Ramos (cell line): ENCODE measurements around the gene RNASE12.

ENCODE experiments used
- in situ Hi-C: fragments of 300-500 bp; cut with MboI; formaldehyde crosslinking; loops from one replicate; pipeline ENCODE4 v1.14.3; 2022; ENCODE audit warnings: low sequenced_read_pairs; ENCODE audit not compliant: unreplicated experiment

The RNASE12 gene

DNA sequence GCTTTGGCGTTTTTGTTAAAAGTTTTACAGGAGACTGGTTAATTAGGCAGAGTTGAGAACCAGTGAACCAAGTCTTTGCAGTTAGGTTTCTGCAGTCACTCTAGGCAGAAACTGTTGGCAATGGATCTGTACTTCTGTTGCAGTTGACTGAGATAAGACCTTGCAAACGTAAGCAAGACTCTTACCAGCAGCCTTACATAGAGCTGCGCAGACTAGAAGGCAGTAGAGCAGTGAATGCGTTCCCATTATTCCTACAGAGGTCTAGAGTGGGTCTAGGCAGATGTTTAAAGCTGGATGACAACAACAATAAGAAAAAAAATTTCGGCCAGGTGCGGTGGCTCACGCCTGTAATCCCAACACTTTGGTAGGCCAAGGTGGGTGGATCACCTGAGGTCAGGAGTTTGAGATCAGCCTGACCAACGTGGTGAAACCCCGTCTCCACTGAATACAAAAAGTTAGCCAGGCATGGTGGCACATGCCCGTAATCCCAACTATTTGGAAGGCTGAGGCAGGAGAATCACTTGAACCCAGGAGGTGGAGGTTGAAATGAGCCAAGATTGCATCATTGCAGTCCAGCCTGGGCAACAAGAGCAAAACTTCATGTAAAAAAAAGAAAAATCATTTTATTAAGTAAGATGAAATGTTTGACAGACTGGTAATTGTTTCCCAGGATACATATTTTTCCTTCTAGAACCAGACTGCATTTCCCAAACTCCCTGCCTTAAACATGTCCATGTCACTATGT lies 42.6 kb downstream of the RNASE12 start:
- in situ Hi-C loops = no loop called here

DNA sequence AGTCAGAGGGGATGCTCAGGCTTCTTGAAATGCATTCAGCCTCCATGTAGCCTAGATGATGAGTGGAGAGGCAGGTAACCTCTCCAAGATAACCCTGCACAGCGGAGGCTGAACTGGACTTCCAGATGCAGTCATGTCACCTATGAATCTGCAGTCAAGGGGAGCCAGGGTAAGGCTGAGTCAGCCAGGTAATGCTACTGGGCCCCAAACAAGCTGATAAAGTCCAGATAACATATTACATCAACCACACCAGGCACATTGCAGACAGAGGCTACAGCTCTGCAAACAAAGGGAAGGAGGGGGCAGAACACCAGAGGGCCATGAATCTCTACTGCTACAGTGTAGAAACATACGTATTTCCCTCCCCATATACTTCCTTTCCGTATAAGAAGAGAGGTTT lies 44.3 kb downstream of the RNASE12 start:
- in situ Hi-C loops = no loop called here
